Keratinocyte (primary cell): ENCODE results near the gene SGSM1. TPM values are rescaled to one million over a fixed set of nuclear protein-coding genes. Genes with fewer than 3 reads are reported as not detected.

Experiments
- DNase-seq: peaks from one replicate; pipeline ENCODE4 v3.0.0-alpha.2; 2011; ENCODE audit warnings: low read depth, missing footprints, low spot score
- FAIRE-seq: peaks from 2 replicates; lab custom pipeline; 2011; peaks lifted over from hg19 to GRCh38; lab: Jason Lieb, UNC
- H2AFZ ChIP-seq: 2 replicates; pipeline ENCODE4 v1.6.0; 2012; ENCODE audit warnings: low read length, control low read depth, inconsistent platforms; ENCODE audit not compliant: control insufficient read depth
- H3K27ac ChIP-seq: 2 replicates; pipeline ENCODE4 v1.5.1; 2011; ENCODE audit warnings: low read length; ENCODE audit not compliant: control insufficient read depth, insufficient read depth
- H3K27me3 ChIP-seq: 3 replicates; pipeline ENCODE4 v1.6.0; 2011; ENCODE audit warnings: low read length; ENCODE audit not compliant: control insufficient read depth, insufficient read depth; ENCODE audit errors: extremely low read depth
- H3K36me3 ChIP-seq, 2 experiments: 2 replicates in 1 of 2; 3 replicates in 1 of 2; pipeline ENCODE4 v1.5.1; 2011; ENCODE audit warnings: low read length in 2 of 2, mild to moderate bottlenecking in 1 of 2; ENCODE audit not compliant: control insufficient read depth in 2 of 2, insufficient read depth in 2 of 2; ENCODE audit errors: extremely low read depth in 1 of 2
- H3K4me1 ChIP-seq: 3 replicates; pipeline ENCODE4 v1.5.1; 2011; ENCODE audit warnings: low read length; ENCODE audit not compliant: control insufficient read depth, insufficient read depth; ENCODE audit errors: extremely low read depth
- H3K4me2 ChIP-seq: 3 replicates; pipeline ENCODE4 v1.6.0; 2011; ENCODE audit warnings: low read depth, low read length; ENCODE audit not compliant: control insufficient read depth, insufficient read depth; ENCODE audit errors: extremely low read depth
- H3K4me3 ChIP-seq, 3 experiments: fragments of 200-600 bp in 1 of 3; sonication (generic) in 1 of 3; 2 replicates in 2 of 3; 3 replicates in 1 of 3; pipeline ENCODE4 v1.5.1; 2011 to 2016; ENCODE audit warnings: low read length in 3 of 3, mild to moderate bottlenecking in 3 of 3, control low read depth in 2 of 3, inconsistent platforms in 1 of 3, low read depth in 1 of 3, mixed read lengths in 1 of 3, mixed run types in 1 of 3, moderate library complexity in 1 of 3; ENCODE audit not compliant: control insufficient read depth in 2 of 3, insufficient read depth in 2 of 3; ENCODE audit errors: extremely low read depth in 1 of 3
- H3K79me2 ChIP-seq: 2 replicates; pipeline ENCODE4 v1.6.0; 2012; ENCODE audit warnings: low read length; ENCODE audit not compliant: control insufficient read depth, insufficient read depth
- H3K9ac ChIP-seq: 3 replicates; pipeline ENCODE4 v1.6.0; 2011; ENCODE audit warnings: low read length; ENCODE audit not compliant: control insufficient read depth, insufficient read depth; ENCODE audit errors: extremely low read depth
- H3K9me1 ChIP-seq: 3 replicates; pipeline ENCODE4 v1.6.0; 2011; ENCODE audit warnings: low read length; ENCODE audit not compliant: control insufficient read depth, insufficient read depth; ENCODE audit errors: extremely low read depth
- H3K9me3 ChIP-seq: 2 replicates; pipeline ENCODE4 v1.5.1; 2012; ENCODE audit warnings: low read depth, low read length; ENCODE audit not compliant: control insufficient read depth
- H4K20me1 ChIP-seq: 3 replicates; pipeline ENCODE4 v1.6.0; 2011; ENCODE audit warnings: low read length; ENCODE audit not compliant: control insufficient read depth, insufficient read depth; ENCODE audit errors: extremely low read depth
- EZH2 ChIP-seq: IDR thresholded peaks from one replicate; pipeline ENCODE4 v1.6.1; 2012; ENCODE audit warnings: inconsistent platforms, mild to moderate bottlenecking, low read length, moderate library complexity
- dilution Hi-C: fragments of 300-500 bp; cut with MboI; formaldehyde crosslinking; loops from one replicate; pipeline ENCODE4 v1.7.0; 2020; ENCODE audit warnings: low sequenced_read_pairs; ENCODE audit not compliant: extremely low pct_ligation_motif_present
- polyA plus RNA-seq, 5 experiments: library from polyadenylated mRNA; depleted of rRNA in 3 of 5; stranded (reverse) in 3 of 5; stranded (forward) in 1 of 5; unstranded in 1 of 5; fragments of >200 nt; gene quantifications; 1 replicate in 1 of 5; 2 replicates in 3 of 5; 3 replicates in 1 of 5; pipeline versions ENCODE4 v1.2.1 to v1.2.3, GENCODE V29; 2011 to 2012; ENCODE audit warnings: missing spikeins in 2 of 5, low read depth in 1 of 5, low replicate concordance in 1 of 5
- TF ChIP-seq, protein P1 (sequence below), 3 experiments: IDR thresholded peaks in 1 of 3; conservative IDR thresholded peaks in 1 of 3; optimal IDR thresholded peaks in 1 of 3; 2 replicates in 2 of 3; 3 replicates in 1 of 3; pipeline versions ENCODE3 to v1.5.1; 2011; ENCODE audit warnings: low read length in 3 of 3, mild to moderate bottlenecking in 3 of 3, moderate library complexity in 2 of 3, control low read depth in 1 of 3, inconsistent platforms in 1 of 3; ENCODE audit not compliant: insufficient read depth in 2 of 3; ENCODE audit errors: extremely low read depth in 1 of 3

The SGSM1 gene
- polyA plus RNA-seq, 1 donor (not counting 4 experiments of a cell fraction or from before 2014, with no cell fraction given), result not detected

- no peak overlapping the region for H3K4me3 ChIP-seq
- no peak for DNase-seq
- FAIRE-seq, result no peak
- dilution Hi-C loops, result no loop called here
- H4K20me1 ChIP-seq, result no peaks in the 10 kb centered on the region
- no peak overlapping the region for H2AFZ ChIP-seq
- no peaks in the 10 kb centered on the region for H3K36me3 ChIP-seq
- no peaks in the 10 kb centered on the region for H3K9me3 ChIP-seq
- no peak overlapping the region for H3K4me2 ChIP-seq
- peaks cover 3% of the 10 kb centered on the region for H3K27me3 ChIP-seq
- H3K9me1 ChIP-seq, result no peaks in the 10 kb centered on the region
- H3K27ac ChIP-seq, result no peak overlapping the region
- H3K9ac ChIP-seq, result no peak overlapping the region
- no peaks in the 10 kb centered on the region for H3K4me1 ChIP-seq
- TF ChIP-seq, protein P1, sequence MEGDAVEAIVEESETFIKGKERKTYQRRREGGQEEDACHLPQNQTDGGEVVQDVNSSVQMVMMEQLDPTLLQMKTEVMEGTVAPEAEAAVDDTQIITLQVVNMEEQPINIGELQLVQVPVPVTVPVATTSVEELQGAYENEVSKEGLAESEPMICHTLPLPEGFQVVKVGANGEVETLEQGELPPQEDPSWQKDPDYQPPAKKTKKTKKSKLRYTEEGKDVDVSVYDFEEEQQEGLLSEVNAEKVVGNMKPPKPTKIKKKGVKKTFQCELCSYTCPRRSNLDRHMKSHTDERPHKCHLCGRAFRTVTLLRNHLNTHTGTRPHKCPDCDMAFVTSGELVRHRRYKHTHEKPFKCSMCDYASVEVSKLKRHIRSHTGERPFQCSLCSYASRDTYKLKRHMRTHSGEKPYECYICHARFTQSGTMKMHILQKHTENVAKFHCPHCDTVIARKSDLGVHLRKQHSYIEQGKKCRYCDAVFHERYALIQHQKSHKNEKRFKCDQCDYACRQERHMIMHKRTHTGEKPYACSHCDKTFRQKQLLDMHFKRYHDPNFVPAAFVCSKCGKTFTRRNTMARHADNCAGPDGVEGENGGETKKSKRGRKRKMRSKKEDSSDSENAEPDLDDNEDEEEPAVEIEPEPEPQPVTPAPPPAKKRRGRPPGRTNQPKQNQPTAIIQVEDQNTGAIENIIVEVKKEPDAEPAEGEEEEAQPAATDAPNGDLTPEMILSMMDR (optimal IDR thresholded peaks at IDR 0.05 in 1 of 3, IDR thresholded peaks at IDR 0.05 in 1 of 3, conservative IDR thresholded peaks at IDR 0.05 in 1 of 3; ENCODE audit: extremely low read depth in 1 of 3, insufficient read depth in 2 of 3, low read length in 3 of 3), result no peak
- no peak for TF ChIP-seq EZH2
- H3K79me2 ChIP-seq, result no peaks in the 10 kb centered on the region
These were observed 18.9 kb downstream of the SGSM1 start for GRCh38 chr22:24824915-24825314.

GRCh38 chr22:24826710-24827285 lies 20.8 kb downstream of the SGSM1 start:
- no peak overlapping the region for H2AFZ ChIP-seq
- TF ChIP-seq EZH2, result no peak
- TF ChIP-seq, protein P1 (optimal IDR thresholded peaks at IDR 0.05 in 1 of 3, IDR thresholded peaks at IDR 0.05 in 1 of 3, conservative IDR thresholded peaks at IDR 0.05 in 1 of 3; ENCODE audit: extremely low read depth in 1 of 3, insufficient read depth in 2 of 3, low read length in 3 of 3), result no peak
- H3K79me2 ChIP-seq, result no peaks in the 10 kb centered on the region
- DNase-seq (no peak), FAIRE-seq (no peak)
- no peak overlapping the region for H3K4me3 ChIP-seq
- no peak overlapping the region for H3K4me2 ChIP-seq
- H3K9ac ChIP-seq, result no peak overlapping the region
- H3K27ac ChIP-seq, result no peak overlapping the region
- H3K36me3 ChIP-seq, result no peaks in the 10 kb centered on the region
- dilution Hi-C loops, result no loop called here
- no peaks in the 10 kb centered on the region for H3K4me1 ChIP-seq
- H3K9me1 ChIP-seq, result no peaks in the 10 kb centered on the region
- no peaks in the 10 kb centered on the region for H4K20me1 ChIP-seq
- H3K9me3 ChIP-seq, result no peaks in the 10 kb centered on the region
- H3K27me3 ChIP-seq, result peaks cover 3% of the 10 kb centered on the region
